NCI-H2196 (cell line): ENCODE data around the gene MSANTD1.

ENCODE experiments used
- DNase-seq: peaks from one replicate; lab custom pipeline; 2025; ENCODE audit not compliant: unreplicated experiment; lab: John Stamatoyannopoulos, UW

The MSANTD1 gene

GRCh38 chr4:3248811-3249661 lies at the start of gene MSANTD1:
Gene MSANTD1 (plus strand): TSS chr4:3249159. CDS start chr4:3249223, 64 bp downstream.
- DNase-seq = no peak

- no peak for DNase-seq
Measured at GRCh38 chr4:3199653-3200422, 49.1 kb upstream of the MSANTD1 start.

- DNase-seq = no peak
Measured at GRCh38 chr4:3200423-3201090, 48.4 kb upstream of the MSANTD1 start.

GRCh38 chr4:3201718-3202702 lies 46.9 kb upstream of the MSANTD1 start:
- no peak for DNase-seq

GRCh38 chr4:3202836-3203820 lies 45.8 kb upstream of the MSANTD1 start:
- DNase-seq = no peak

GRCh38 chr4:3203971-3204431 lies 45.0 kb upstream of the MSANTD1 start:
- no peak for DNase-seq

GRCh38 chr4:3205995-3206394 lies 43.0 kb upstream of the MSANTD1 start:
- DNase-seq = no peak

GRCh38 chr4:3206439-3207100 lies 42.4 kb upstream of the MSANTD1 start:
- no peak for DNase-seq

GRCh38 chr4:3207531-3208037 lies 41.4 kb upstream of the MSANTD1 start:
- DNase-seq = no peak

GRCh38 chr4:3208826-3209225 lies 40.1 kb upstream of the MSANTD1 start:
- DNase-seq = no peak

GRCh38 chr4:3209551-3210325 lies 39.2 kb upstream of the MSANTD1 start:
- DNase-seq = no peak

GRCh38 chr4:3210467-3210866 lies 38.5 kb upstream of the MSANTD1 start:
- no peak for DNase-seq

- DNase-seq = no peak
Measured at GRCh38 chr4:3211866-3212265, 37.1 kb upstream of the MSANTD1 start.

GRCh38 chr4:3212391-3213105 lies 36.4 kb upstream of the MSANTD1 start:
- DNase-seq = no peak

GRCh38 chr4:3213106-3213425 lies 35.9 kb upstream of the MSANTD1 start:
- DNase-seq = no peak

GRCh38 chr4:3213661-3214250 lies 35.2 kb upstream of the MSANTD1 start:
- no peak for DNase-seq

- DNase-seq = no peak
Measured at GRCh38 chr4:3215256-3215655, 33.7 kb upstream of the MSANTD1 start.
